ENCODE data around the gene RIBC2.

DNA sequence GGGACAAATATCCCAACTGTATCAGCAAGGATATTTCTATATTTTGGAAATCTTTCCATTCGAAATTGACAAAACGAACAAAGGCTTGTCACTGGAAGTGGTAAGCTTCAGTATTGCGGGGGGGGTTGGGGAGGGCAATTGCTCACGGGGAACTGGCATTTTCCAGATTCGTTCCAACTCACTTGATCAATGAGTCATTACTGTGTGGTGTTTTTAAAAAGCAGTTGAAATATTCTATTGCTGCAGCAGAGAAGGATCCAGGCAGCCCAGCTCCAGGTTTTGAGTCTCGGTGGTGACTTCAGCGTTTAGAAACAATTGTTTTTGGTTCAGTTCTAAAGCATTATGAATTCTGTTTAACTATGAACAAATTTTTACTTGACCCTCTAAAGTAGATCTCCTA, 55.4 kb downstream of the RIBC2 start:
- TF ChIP-seq, protein P1, sequence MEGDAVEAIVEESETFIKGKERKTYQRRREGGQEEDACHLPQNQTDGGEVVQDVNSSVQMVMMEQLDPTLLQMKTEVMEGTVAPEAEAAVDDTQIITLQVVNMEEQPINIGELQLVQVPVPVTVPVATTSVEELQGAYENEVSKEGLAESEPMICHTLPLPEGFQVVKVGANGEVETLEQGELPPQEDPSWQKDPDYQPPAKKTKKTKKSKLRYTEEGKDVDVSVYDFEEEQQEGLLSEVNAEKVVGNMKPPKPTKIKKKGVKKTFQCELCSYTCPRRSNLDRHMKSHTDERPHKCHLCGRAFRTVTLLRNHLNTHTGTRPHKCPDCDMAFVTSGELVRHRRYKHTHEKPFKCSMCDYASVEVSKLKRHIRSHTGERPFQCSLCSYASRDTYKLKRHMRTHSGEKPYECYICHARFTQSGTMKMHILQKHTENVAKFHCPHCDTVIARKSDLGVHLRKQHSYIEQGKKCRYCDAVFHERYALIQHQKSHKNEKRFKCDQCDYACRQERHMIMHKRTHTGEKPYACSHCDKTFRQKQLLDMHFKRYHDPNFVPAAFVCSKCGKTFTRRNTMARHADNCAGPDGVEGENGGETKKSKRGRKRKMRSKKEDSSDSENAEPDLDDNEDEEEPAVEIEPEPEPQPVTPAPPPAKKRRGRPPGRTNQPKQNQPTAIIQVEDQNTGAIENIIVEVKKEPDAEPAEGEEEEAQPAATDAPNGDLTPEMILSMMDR (IDR thresholded peaks at IDR 0.05): no peak
- no peak for TF ChIP-seq TCF7L2 (IDR thresholded peaks at IDR 0.05; ENCODE audit: low read depth, low read length)
- TF ChIP-seq, protein P2, sequence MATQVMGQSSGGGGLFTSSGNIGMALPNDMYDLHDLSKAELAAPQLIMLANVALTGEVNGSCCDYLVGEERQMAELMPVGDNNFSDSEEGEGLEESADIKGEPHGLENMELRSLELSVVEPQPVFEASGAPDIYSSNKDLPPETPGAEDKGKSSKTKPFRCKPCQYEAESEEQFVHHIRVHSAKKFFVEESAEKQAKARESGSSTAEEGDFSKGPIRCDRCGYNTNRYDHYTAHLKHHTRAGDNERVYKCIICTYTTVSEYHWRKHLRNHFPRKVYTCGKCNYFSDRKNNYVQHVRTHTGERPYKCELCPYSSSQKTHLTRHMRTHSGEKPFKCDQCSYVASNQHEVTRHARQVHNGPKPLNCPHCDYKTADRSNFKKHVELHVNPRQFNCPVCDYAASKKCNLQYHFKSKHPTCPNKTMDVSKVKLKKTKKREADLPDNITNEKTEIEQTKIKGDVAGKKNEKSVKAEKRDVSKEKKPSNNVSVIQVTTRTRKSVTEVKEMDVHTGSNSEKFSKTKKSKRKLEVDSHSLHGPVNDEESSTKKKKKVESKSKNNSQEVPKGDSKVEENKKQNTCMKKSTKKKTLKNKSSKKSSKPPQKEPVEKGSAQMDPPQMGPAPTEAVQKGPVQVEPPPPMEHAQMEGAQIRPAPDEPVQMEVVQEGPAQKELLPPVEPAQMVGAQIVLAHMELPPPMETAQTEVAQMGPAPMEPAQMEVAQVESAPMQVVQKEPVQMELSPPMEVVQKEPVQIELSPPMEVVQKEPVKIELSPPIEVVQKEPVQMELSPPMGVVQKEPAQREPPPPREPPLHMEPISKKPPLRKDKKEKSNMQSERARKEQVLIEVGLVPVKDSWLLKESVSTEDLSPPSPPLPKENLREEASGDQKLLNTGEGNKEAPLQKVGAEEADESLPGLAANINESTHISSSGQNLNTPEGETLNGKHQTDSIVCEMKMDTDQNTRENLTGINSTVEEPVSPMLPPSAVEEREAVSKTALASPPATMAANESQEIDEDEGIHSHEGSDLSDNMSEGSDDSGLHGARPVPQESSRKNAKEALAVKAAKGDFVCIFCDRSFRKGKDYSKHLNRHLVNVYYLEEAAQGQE (IDR thresholded peaks at IDR 0.05; ENCODE audit: insufficient read depth in 1 of 2, low read depth in 2 of 2, low read length in 1 of 2): no peak

Measured in Panc1 (cell line).